T-cell (primary cell): ENCODE data around the gene ALDH1A2. TPM values are rescaled to one million over a fixed set of nuclear protein-coding genes. Genes with fewer than 3 reads are reported as not detected.

Experiments
- ATAC-seq, 4 experiments: fragments of 200-7000 bp in 3 of 4; fragments of 150-1000 bp in 1 of 4; cut with Tn5 transposase; replicated peaks in 1 of 4; 1 replicate in 3 of 4; 2 replicates in 1 of 4; pipeline ENCODE4 v1.10.0; 2021; ENCODE audit warnings: moderate library complexity in 3 of 4, mild to moderate bottlenecking in 2 of 4, moderate number of reproducible peaks in 1 of 4
- CTCF ChIA-PET, 2 donors: fragments of 300-600 bp; sonication (Branson Sonifier 250); formaldehyde crosslinking; loops; one replicate each; lab custom pipeline; 2022; ENCODE audit warnings: antibody characterized with exemption in 2 of 2; lab: Charles Lee
- POLR2A ChIA-PET, 2 donors: fragments of 300-600 bp; sonication (Branson Sonifier 250); formaldehyde crosslinking; loops; one replicate each; lab custom pipeline; 2022; ENCODE audit warnings: antibody characterized with exemption in 2 of 2; lab: Charles Lee
- DNase-seq, 35 experiments: peaks; one replicate each; pipeline versions ENCODE4 v3.0.0 to v3.0.0-alpha.2; 2013 to 2023
- H3K27ac ChIP-seq: one replicate; pipeline ENCODE4 v1.5.1; 2013; ENCODE audit warnings: low read length
- H3K27me3 ChIP-seq, 2 experiments: replicated peaks in 1 of 2; 1 replicate in 1 of 2; 2 replicates in 1 of 2; pipeline versions ENCODE4 v1.6.1 to v1.7.0; 2013; ENCODE audit warnings: low read length in 1 of 2, mixed read lengths in 1 of 2; ENCODE audit not compliant: control insufficient read depth in 2 of 2, insufficient read depth in 2 of 2; ENCODE audit errors: extremely low read depth in 1 of 2
- H3K36me3 ChIP-seq, 2 donors: 1 replicate in 1 of 2; 2 replicates in 1 of 2; pipeline versions ENCODE4 v1.6.1 to v1.7.0; 2013; ENCODE audit warnings: low read length in 1 of 2; ENCODE audit not compliant: control insufficient read depth in 2 of 2, insufficient read depth in 1 of 2; ENCODE audit errors: extremely low read depth in 1 of 2
- H3K4me1 ChIP-seq, 2 experiments: 1 replicate in 1 of 2; 2 replicates in 1 of 2; pipeline versions ENCODE4 v1.6.1 to v1.7.0; 2013; ENCODE audit warnings: low read length in 2 of 2, mixed read lengths in 1 of 2; ENCODE audit not compliant: insufficient read depth in 2 of 2, control insufficient read depth in 1 of 2; ENCODE audit errors: extremely low read depth in 1 of 2
- H3K4me3 ChIP-seq, 2 donors: 1 replicate in 1 of 2; 2 replicates in 1 of 2; pipeline versions ENCODE4 v1.5.1 to v1.7.0; 2013; ENCODE audit warnings: mild to moderate bottlenecking in 2 of 2, low read length in 1 of 2, moderate library complexity in 1 of 2; ENCODE audit not compliant: control insufficient read depth in 1 of 2; ENCODE audit errors: extremely low read depth in 1 of 2
- H3K9me3 ChIP-seq: 2 replicates; pipeline ENCODE4 v1.7.0; 2013
- H3K27ac Mint-ChIP-seq, 2 donors: one replicate each; pipeline ENCODE4 v1.8.0; 2020 to 2021; ENCODE audit warnings: mild to moderate bottlenecking in 2 of 2, mixed read lengths in 2 of 2
- H3K27me3 Mint-ChIP-seq, 2 donors: one replicate each; pipeline ENCODE4 v1.8.0; 2021 to 2022; ENCODE audit warnings: mixed read lengths in 2 of 2
- H3K36me3 Mint-ChIP-seq: one replicate; pipeline ENCODE4 v1.8.0; 2021; ENCODE audit warnings: mixed read lengths
- H3K4me1 Mint-ChIP-seq, 3 donors: one replicate each; pipeline ENCODE4 v1.8.0; 2020 to 2022; ENCODE audit warnings: mixed read lengths in 3 of 3, mild to moderate bottlenecking in 1 of 3
- H3K4me3 Mint-ChIP-seq, 3 donors: one replicate each; pipeline ENCODE4 v1.8.0; 2020 to 2022; ENCODE audit warnings: mild to moderate bottlenecking in 3 of 3, mixed read lengths in 3 of 3, moderate library complexity in 3 of 3
- H3K9me3 Mint-ChIP-seq, 3 donors: one replicate each; pipeline ENCODE4 v1.8.0; 2020 to 2022; ENCODE audit warnings: mixed read lengths in 3 of 3
- WGBS: methylation state at CpG from one replicate; pipeline ENCODE4 v1.1.5; 2013; ENCODE audit warnings: missing lambda C conversion rate; ENCODE audit not compliant: insufficient coverage; 5-methylcytosine and 5-hydroxymethylcytosine counted together
- total RNA-seq, 35 experiments: library from RNA in 6 of 35; stranded (reverse) in 6 of 35; fragments of 120-200 nt in 1 of 35; gene quantifications; one replicate each; pipeline versions ENCODE4 v1.2.1 to v1.2.4 and lab custom pipeline; 2013 to 2026

ALDH1A2 gene
- total RNA-seq, 5 donors from 2014 or later (not counting 1 experiment from before 2014, with no cell fraction given) = 0.47 to 0.95 (median 0.73) TPM; not detected in 2

DNA sequence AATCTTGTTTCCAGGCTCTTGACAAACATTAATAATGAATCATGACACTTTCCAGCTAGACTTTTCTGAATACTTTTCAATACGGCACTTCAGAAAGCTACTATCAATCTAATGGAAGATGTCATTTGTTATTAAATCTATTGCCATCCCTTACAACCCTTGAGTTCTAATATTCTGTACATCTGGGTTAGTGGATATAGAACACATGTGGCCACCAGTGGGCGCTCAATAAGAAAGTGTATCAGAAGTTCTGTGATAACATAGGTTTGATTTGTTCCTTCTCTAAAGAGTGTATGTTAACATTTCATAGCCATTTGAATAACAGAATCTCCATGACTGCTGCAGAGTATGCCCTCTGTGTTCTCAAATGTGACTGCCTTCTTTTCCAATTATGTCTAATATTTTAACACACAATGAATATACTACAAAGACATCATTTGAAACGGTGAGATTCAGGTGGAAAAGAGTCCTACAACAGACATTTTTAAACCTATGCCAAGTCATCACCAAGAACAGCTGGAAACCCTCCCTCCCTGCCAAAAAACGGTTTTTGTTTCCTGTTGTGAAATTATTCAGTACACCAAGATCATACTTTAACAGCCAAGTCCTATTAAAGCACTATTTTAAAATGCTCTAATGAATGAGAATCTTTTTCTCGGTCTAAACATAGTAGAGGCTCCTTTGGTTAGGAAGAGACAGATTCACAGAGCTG, 22.2 kb downstream of the ALDH1A2 start:
- Histone ChIP-seq H3K9me3 (no peaks in the 10 kb centered on the region), H3K27me3 (peaks cover 0 to 2% of the 10 kb centered on the region in 2 experiments), H3K4me3 (no peak overlapping the region), H3K36me3 (no peaks in the 10 kb centered on the region), H3K27ac (no peak overlapping the region), H3K4me1 (no peaks in the 10 kb centered on the region)
- ChIA-PET CTCF (interaction anchor here in 1 of 2 donors (1.3 kb wide), 1 partner anchor 100 kb away, joined by 3 read pairs; no protein-coding TSS in a partner anchor), POLR2A (no interaction called here)
- no peaks in the 10 kb centered on the region for H3K36me3 Mint-ChIP-seq
- DNase-seq (peak in 23 of 35 experiments; percentile 9 to 54 (median 26)), ATAC-seq (no peak)
- no peak overlapping the region for H3K27ac Mint-ChIP-seq
- peaks cover 34 to 38% of the 10 kb centered on the region in 2 donors for H3K27me3 Mint-ChIP-seq
- H3K4me1 Mint-ChIP-seq = peaks cover 0 to 3% (median 0%) of the 10 kb centered on the region in 3 donors
- H3K4me3 Mint-ChIP-seq = no peak overlapping the region
- no peaks in the 10 kb centered on the region for H3K9me3 Mint-ChIP-seq
- WGBS = 0% methylated on average over 1 of the region's 5 CpGs

DNA sequence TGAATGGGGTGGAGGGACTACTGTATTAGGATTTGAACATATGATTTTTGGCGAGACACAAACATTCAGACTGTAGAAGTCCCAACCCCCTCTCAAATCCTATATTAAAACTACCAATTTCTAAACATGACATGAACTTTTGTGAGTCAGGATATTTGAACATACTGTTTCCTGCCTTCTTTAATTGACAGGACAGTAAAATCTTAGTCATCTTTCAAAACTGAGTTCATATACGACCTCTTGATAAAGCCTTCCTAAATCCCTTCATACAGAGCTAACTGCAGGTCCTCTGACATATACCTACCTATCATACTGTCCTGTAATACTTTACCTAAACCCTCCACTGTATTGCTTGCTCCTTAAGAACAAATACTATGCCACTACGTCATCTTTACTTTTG, 23.5 kb downstream of the ALDH1A2 start:
- Mint-ChIP-seq H3K36me3 (no peaks in the 10 kb centered on the region), H3K4me3 (no peak overlapping the region), H3K27me3 (peaks cover 37 to 40% of the 10 kb centered on the region in 2 donors), H3K9me3 (no peaks in the 10 kb centered on the region), H3K27ac (no peak overlapping the region), H3K4me1 (peaks cover 0 to 3% (median 0%) of the 10 kb centered on the region in 3 donors)
- no peaks in the 10 kb centered on the region for H3K27me3 ChIP-seq
- ATAC-seq (no peak), DNase-seq (no peak)
- H3K4me1 ChIP-seq = no peaks in the 10 kb centered on the region
- no peak overlapping the region for H3K27ac ChIP-seq
- ChIA-PET POLR2A (no interaction called here), CTCF (interaction anchor here in 1 of 2 donors (1.3 kb wide), 1 partner anchor 99 kb away, joined by 3 read pairs; no protein-coding TSS in a partner anchor)
- WGBS = no CpG with 5 or more reads among the region's 3 CpGs
- H3K36me3 ChIP-seq = no peaks in the 10 kb centered on the region
- H3K4me3 ChIP-seq = no peak overlapping the region
- no peaks in the 10 kb centered on the region for H3K9me3 ChIP-seq

DNA sequence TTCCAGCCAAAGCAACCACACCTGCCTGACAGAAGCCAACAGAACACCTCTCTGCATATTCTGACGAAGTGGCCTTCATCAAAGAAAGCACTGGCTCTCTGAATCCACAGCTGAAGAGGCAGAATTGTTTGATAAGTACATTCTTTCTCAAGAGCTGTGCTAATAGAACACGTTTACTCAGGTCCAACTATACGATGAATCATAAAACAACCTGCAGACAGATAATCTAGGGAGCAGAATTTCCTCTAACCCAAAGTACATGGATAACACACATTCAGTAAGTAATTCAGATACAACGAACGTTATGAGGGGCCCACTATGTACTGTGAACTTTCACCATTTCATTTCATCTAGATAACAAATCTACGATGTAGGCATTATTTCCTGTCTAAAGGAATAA, 25.4 kb downstream of the ALDH1A2 start:
- Mint-ChIP-seq H3K36me3 (no peaks in the 10 kb centered on the region), H3K27ac (no peak overlapping the region), H3K4me1 (peaks cover 0 to 3% (median 0%) of the 10 kb centered on the region in 3 donors), H3K9me3 (no peaks in the 10 kb centered on the region), H3K4me3 (no peak overlapping the region), H3K27me3 (peaks cover 31 to 42% of the 10 kb centered on the region in 2 donors)
- ChIA-PET POLR2A (no interaction called here), CTCF (no interaction called here)
- Histone ChIP-seq H3K27me3 (no peaks in the 10 kb centered on the region), H3K4me3 (no peak overlapping the region), H3K36me3 (no peaks in the 10 kb centered on the region), H3K4me1 (no peaks in the 10 kb centered on the region), H3K9me3 (no peaks in the 10 kb centered on the region), H3K27ac (no peak overlapping the region)
- ATAC-seq = no peak
- DNase-seq = no peak
- no CpG with 5 or more reads among the region's 6 CpGs for WGBS

DNA sequence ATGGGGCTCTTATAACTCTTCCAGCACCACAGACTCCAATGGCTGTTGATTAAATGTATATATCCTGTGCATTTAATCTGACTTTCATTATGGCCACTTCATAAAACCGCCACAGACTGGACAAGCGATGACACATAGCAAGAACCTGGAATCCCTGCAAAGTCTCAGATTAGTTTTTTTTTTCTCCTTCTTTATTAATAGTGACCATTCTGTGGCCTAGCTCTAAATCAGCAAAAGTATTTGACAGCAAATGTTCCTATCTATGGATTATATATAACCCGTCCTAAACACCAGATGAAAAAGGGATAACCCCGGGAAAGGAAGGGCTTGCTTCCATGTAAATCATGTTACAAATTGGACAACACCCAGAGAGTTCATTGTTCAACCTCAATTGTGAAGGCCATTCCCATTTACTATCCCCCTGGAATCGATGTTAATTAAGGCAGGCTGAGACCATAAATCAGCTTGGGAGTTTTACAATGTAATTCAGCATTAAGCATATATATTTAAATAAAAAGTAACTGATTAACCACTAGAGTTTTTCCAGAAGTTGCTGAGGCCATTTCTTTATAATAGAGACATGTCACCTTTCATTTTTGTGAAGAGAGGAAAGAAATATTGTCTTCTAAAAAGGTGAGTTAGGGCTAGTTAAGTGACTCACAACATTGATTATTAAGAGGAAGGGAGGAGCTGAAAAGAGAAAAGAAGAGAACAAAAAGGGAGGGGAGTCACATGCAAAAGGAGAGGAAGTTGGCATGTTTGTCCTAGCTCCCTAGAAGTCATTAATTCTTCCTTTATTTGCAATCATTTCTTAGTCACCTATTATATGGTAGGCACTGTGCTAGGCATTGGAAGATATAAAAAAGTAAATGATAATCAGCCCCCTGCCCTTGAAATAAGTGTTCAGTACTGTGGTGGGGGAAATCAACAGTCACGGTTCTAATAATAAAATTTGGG, 26.2 kb downstream of the ALDH1A2 start:
- WGBS = 88% methylated on average over 2 of the region's 6 CpGs
- CTCF ChIA-PET = no interaction called here

DNA sequence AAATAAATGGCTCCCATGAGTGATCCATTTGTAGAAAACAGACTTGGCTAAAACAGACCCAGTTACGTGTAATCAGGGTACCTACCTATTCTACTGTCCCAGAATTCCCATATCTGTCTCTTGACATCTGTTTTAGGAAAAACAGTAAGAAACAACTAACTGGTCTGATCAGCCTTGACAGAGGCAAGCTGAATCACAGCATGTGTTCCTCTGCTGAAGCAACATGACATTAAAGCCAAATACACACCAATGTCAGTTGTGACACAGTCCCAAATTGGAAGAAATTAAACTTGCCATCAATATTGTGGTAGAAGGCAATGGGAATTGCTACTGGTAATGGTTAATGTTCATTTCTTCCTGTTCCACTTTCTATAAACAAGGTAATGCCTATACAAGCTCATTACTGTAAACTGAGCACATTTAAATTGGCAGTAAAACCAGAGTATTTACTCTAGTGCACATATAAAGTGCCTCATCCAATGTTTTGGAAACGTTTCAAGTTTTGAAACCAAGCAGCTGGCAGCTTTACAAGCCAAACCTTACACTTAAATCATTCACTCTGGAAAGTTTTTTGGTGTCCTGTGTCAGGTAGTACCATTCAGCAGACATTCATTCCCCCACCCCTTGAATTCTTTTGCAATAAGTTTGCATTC, 27.0 kb downstream of the ALDH1A2 start:
- DNase-seq (no peak), ATAC-seq (no peak)
- Histone ChIP-seq H3K36me3 (no peaks in the 10 kb centered on the region), H3K27ac (no peak overlapping the region), H3K27me3 (no peaks in the 10 kb centered on the region), H3K9me3 (no peaks in the 10 kb centered on the region), H3K4me3 (no peak overlapping the region), H3K4me1 (no peaks in the 10 kb centered on the region)
- no CpG with 5 or more reads among the region's 2 CpGs for WGBS
- H3K4me1 Mint-ChIP-seq = peaks cover 0 to 3% (median 0%) of the 10 kb centered on the region in 3 donors
- no peak overlapping the region for H3K4me3 Mint-ChIP-seq
- no peaks in the 10 kb centered on the region for H3K36me3 Mint-ChIP-seq
- no peak overlapping the region for H3K27ac Mint-ChIP-seq
- CTCF ChIA-PET = no interaction called here
- POLR2A ChIA-PET = no interaction called here
- no peaks in the 10 kb centered on the region for H3K9me3 Mint-ChIP-seq
- peaks cover 22 to 32% of the 10 kb centered on the region in 2 donors for H3K27me3 Mint-ChIP-seq

More for the DNA sequence above, 26.2 kb downstream of the ALDH1A2 start:
- Histone ChIP-seq H3K27ac (no peak overlapping the region), H3K9me3 (no peaks in the 10 kb centered on the region), H3K4me3 (no peak overlapping the region), H3K4me1 (no peaks in the 10 kb centered on the region), H3K36me3 (no peaks in the 10 kb centered on the region), H3K27me3 (no peaks in the 10 kb centered on the region)
- H3K27ac Mint-ChIP-seq = no peak overlapping the region
- DNase-seq (no peak), ATAC-seq (no peak)
- H3K36me3 Mint-ChIP-seq = no peaks in the 10 kb centered on the region
- H3K27me3 Mint-ChIP-seq = peaks cover 28 to 40% of the 10 kb centered on the region in 2 donors
- POLR2A ChIA-PET = no interaction called here
- H3K4me3 Mint-ChIP-seq = no peak overlapping the region
- peaks cover 0 to 3% (median 0%) of the 10 kb centered on the region in 3 donors for H3K4me1 Mint-ChIP-seq
- no peaks in the 10 kb centered on the region for H3K9me3 Mint-ChIP-seq

DNA sequence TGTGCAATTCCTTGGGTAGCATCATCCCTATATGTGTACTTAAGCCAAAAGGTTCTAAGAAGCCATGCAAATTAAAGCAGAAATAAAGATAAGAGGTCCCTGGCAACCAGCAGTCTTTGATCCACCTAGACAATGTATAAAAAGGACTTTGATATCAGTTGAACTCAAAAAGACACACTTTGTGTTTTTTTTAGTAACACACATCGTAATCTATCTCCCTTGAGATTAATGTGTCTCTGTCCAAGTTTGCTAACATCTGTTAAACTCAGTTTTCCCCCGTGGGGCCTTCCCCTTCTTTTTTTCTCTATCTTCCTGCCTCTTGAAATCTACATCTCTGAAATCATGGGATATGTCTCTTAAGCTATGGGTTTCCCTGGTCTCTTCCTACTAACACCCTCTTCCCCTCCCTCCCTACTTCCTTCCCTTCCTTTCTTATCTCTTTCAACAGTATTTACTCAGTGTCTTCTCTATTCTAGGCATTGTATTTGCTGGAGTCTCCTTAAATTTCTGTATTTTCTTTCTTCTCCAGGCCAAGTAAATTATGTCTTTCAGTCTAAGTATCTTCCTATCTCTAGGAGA, 27.7 kb downstream of the ALDH1A2 start:
- Histone ChIP-seq H3K36me3 (no peaks in the 10 kb centered on the region), H3K27me3 (no peaks in the 10 kb centered on the region), H3K27ac (no peak overlapping the region), H3K4me1 (no peaks in the 10 kb centered on the region), H3K9me3 (no peaks in the 10 kb centered on the region), H3K4me3 (no peak overlapping the region)
- H3K9me3 Mint-ChIP-seq = no peaks in the 10 kb centered on the region
- H3K27ac Mint-ChIP-seq = no peak overlapping the region
- ChIA-PET CTCF (no interaction called here), POLR2A (no interaction called here)
- no peak overlapping the region for H3K4me3 Mint-ChIP-seq
- no peaks in the 10 kb centered on the region for H3K4me1 Mint-ChIP-seq
- no peak for DNase-seq
- H3K27me3 Mint-ChIP-seq = peaks cover 19 to 28% of the 10 kb centered on the region in 2 donors
- no CpG with 5 or more reads among the region's 2 CpGs for WGBS
- no peaks in the 10 kb centered on the region for H3K36me3 Mint-ChIP-seq
- no peak for ATAC-seq
